IMR-90 (cell line): ENCODE results near the gene DCST2. TPM values are rescaled to one million over a fixed set of nuclear protein-coding genes. Genes with fewer than 3 reads are reported as not detected.

Experiments used
- ATAC-seq: fragments of 200-7000 bp; cut with Tn5 transposase; 2 replicates; pipeline ENCODE4 v1.9.1; 2020; ENCODE audit warnings: low read depth, mild to moderate bottlenecking, moderate library complexity
- BruUV-seq: library from RNA; stranded (reverse); fragments of 400-500 nt; replicated peaks from 2 replicates; lab custom pipeline; 2021; lab: Mats Ljungman, UMichigan
- CTCF ChIA-PET: fragments of 300-600 bp; formaldehyde crosslinking; extraction: SDS; loops from one replicate; lab custom pipeline; 2021; ENCODE audit warnings: antibody characterized with exemption; lab: Yijun Ruan, JAX
- POLR2A ChIA-PET: fragments of 300-600 bp; sonication (Branson Sonifier 250); formaldehyde crosslinking; loops from one replicate; lab custom pipeline; 2022; ENCODE audit warnings: antibody characterized with exemption; ENCODE audit not compliant: unreplicated experiment; lab: Charles Lee
- DNase-seq: peaks from one replicate; pipeline ENCODE4 v3.0.0; 2013
- H2AFZ ChIP-seq: replicated peaks from 2 replicates; pipeline ENCODE3; 2013; ENCODE audit warnings: low read length, mild to moderate bottlenecking; ENCODE audit not compliant: poor library complexity
- H2AK5ac ChIP-seq: 2 replicates; pipeline ENCODE4 v1.6.1; 2013; ENCODE audit warnings: low read depth, low read length, inconsistent platforms
- H2AK9ac ChIP-seq: replicated peaks from 2 replicates; pipeline ENCODE3; 2013; ENCODE audit warnings: mild to moderate bottlenecking, low read depth, low read length, moderate library complexity; ENCODE audit not compliant: poor library complexity
- H2BK120ac ChIP-seq: 2 replicates; pipeline ENCODE4 v1.6.1; 2013; ENCODE audit warnings: low read depth, low read length, inconsistent platforms
- H2BK15ac ChIP-seq: 3 replicates; pipeline ENCODE4 v1.6.1; 2013; ENCODE audit warnings: low read depth, low read length, inconsistent platforms
- H2BK20ac ChIP-seq: 2 replicates; pipeline ENCODE4 v1.6.1; 2013; ENCODE audit warnings: low read depth, mild to moderate bottlenecking, inconsistent platforms, low read length, moderate library complexity
- H2BK5ac ChIP-seq: 2 replicates; pipeline ENCODE4 v1.6.1; 2013; ENCODE audit warnings: mild to moderate bottlenecking, low read depth, low read length, inconsistent platforms; ENCODE audit not compliant: poor library complexity, severe bottlenecking
- H3K14ac ChIP-seq: replicated peaks from 2 replicates; pipeline ENCODE4 v1.6.1; 2013; ENCODE audit warnings: low read depth, low read length, inconsistent platforms
- H3K18ac ChIP-seq: 2 replicates; pipeline ENCODE4 v1.6.1; 2013; ENCODE audit warnings: low read depth, low read length, control low read depth
- H3K23ac ChIP-seq: 2 replicates; pipeline ENCODE4 v1.6.1; 2013; ENCODE audit warnings: low read depth, low read length, inconsistent platforms
- H3K27ac ChIP-seq: 2 replicates; pipeline ENCODE4 v1.5.1; 2013; ENCODE audit warnings: mild to moderate bottlenecking, control low read depth, low read length; ENCODE audit not compliant: insufficient read depth
- H3K27me3 ChIP-seq: 2 replicates; pipeline ENCODE4 v1.6.1; 2013; ENCODE audit warnings: low read length; ENCODE audit not compliant: control insufficient read depth, insufficient read depth
- H3K36me3 ChIP-seq: 2 replicates; pipeline ENCODE4 v1.6.1; 2013; ENCODE audit warnings: low read length, mixed read lengths; ENCODE audit not compliant: control insufficient read depth, insufficient read depth
- H3K4ac ChIP-seq: 2 replicates; pipeline ENCODE4 v1.6.1; 2013; ENCODE audit warnings: low read depth, low read length, inconsistent platforms
- H3K4me1 ChIP-seq: 2 replicates; pipeline ENCODE4 v1.6.1; 2013; ENCODE audit warnings: low read length, mixed read lengths; ENCODE audit not compliant: control insufficient read depth, insufficient read depth
- H3K4me2 ChIP-seq: 2 replicates; pipeline ENCODE4 v1.6.1; 2013; ENCODE audit warnings: low read depth, mild to moderate bottlenecking, control low read depth, low read length, moderate library complexity
- H3K4me3 ChIP-seq: 2 replicates; pipeline ENCODE4 v1.5.1; 2013; ENCODE audit warnings: low read depth, mild to moderate bottlenecking, control low read depth, low read length, moderate library complexity; ENCODE audit not compliant: insufficient read depth
- H3K56ac ChIP-seq: 2 replicates; pipeline ENCODE4 v1.6.1; 2013; ENCODE audit warnings: low read length, inconsistent platforms; ENCODE audit not compliant: insufficient read depth; ENCODE audit errors: extremely low read depth
- H3K79me1 ChIP-seq, 2 experiments: 2 replicates each; pipeline ENCODE4 v1.6.1; 2013; ENCODE audit warnings: low read length in 2 of 2, inconsistent platforms in 1 of 2, low read depth in 1 of 2
- H3K9ac ChIP-seq: 2 replicates; pipeline ENCODE4 v1.6.1; 2013; ENCODE audit warnings: low read depth, low read length, control low read depth
- H3K9me1 ChIP-seq: 2 replicates; pipeline ENCODE4 v1.6.1; 2013; ENCODE audit warnings: low read length, inconsistent platforms; ENCODE audit not compliant: insufficient read depth
- H3K9me3 ChIP-seq: 2 replicates; pipeline ENCODE4 v1.6.1; 2013; ENCODE audit warnings: low read length; ENCODE audit not compliant: control insufficient read depth, insufficient read depth
- H4K20me1 ChIP-seq: 2 replicates; pipeline ENCODE4 v1.6.1; 2013; ENCODE audit warnings: low read length, inconsistent platforms; ENCODE audit not compliant: insufficient read depth
- H4K5ac ChIP-seq: 2 replicates; pipeline ENCODE4 v1.6.1; 2013; ENCODE audit warnings: mild to moderate bottlenecking, low read depth, low read length, control low read depth
- H4K8ac ChIP-seq, 2 experiments: 2 replicates each; pipeline ENCODE4 v1.6.1; 2013; ENCODE audit warnings: low read depth in 2 of 2, low read length in 2 of 2, control low read depth in 1 of 2, inconsistent platforms in 1 of 2
- H4K91ac ChIP-seq: 2 replicates; pipeline ENCODE4 v1.6.1; 2013; ENCODE audit warnings: low read depth, low read length, inconsistent platforms; ENCODE audit not compliant: insufficient read depth
- CHD1 ChIP-seq: IDR thresholded peaks from 2 replicates; pipeline ENCODE4 v1.6.1; 2012; ENCODE audit warnings: low read depth, low read length, improper control_type of control experiment
- CTCF ChIP-seq: conservative IDR thresholded peaks from 2 replicates; pipeline ENCODE4 v1.5.1; 2012; ENCODE audit warnings: mild to moderate bottlenecking, low read depth, low read length, improper control_type of control experiment
- MAFK ChIP-seq: IDR thresholded peaks from 2 replicates; pipeline ENCODE4 v1.6.1; 2012; ENCODE audit warnings: low read depth, low read length, improper control_type of control experiment
- NFE2L2 ChIP-seq: fragments of 150-350 bp; IDR thresholded peaks from 2 replicates; pipeline ENCODE4 v1.6.1; 2016; ENCODE audit warnings: low read depth, mild to moderate bottlenecking, low read length
- WGBS, 2 experiments: methylation state at CpG; one replicate each; pipeline versions ENCODE4 v1.1.5 to v1.1.7; 2013; ENCODE audit warnings: missing lambda C conversion rate in 2 of 2; ENCODE audit not compliant: insufficient read length in 1 of 2; ENCODE audit errors: extremely low coverage in 2 of 2; 5-methylcytosine and 5-hydroxymethylcytosine counted together
- dilution Hi-C: fragments of 300-500 bp; cut with HindIII; formaldehyde crosslinking; loops from one replicate; pipeline ENCODE4 v1.14.3; 2018; ENCODE audit warnings: low sequenced_read_pairs; ENCODE audit not compliant: unreplicated experiment
- in situ Hi-C: fragments of 300-500 bp; cut with MboI; formaldehyde crosslinking; loops from 3 replicates; pipeline ENCODE4 v1.14.3; 2019; ENCODE audit warnings: low sequenced_read_pairs, inconsistent platforms, mixed read lengths
- intact Hi-C: fragments of 100-400 bp; cut with micrococcal nuclease; formaldehyde crosslinking; loops from 2 replicates; pipeline ENCODE4 v1.10.0; 2022
- polyA plus RNA-seq, 3 experiments: library from polyadenylated mRNA; depleted of rRNA; stranded (reverse); fragments of >200 nt; gene quantifications; 2 replicates each; pipeline ENCODE4 v1.2.3, GENCODE V29; 2012; ENCODE audit warnings: low replicate concordance in 1 of 3
- total RNA-seq: library from RNA; depleted of rRNA; stranded (reverse); fragments of >200 nt; gene quantifications from 2 replicates; pipeline ENCODE4 v1.2.3, GENCODE V29; 2012

The DCST2 gene
- total and polyA plus RNA-seq, 2 of the 4 experiments (the other 2 are of a cell fraction) = 0.14 TPM; not detected in 1

GRCh38 chr1:155029513-155030242 lies 3.9 kb downstream of the DCST2 start:
- no peak overlapping the region for H4K8ac ChIP-seq
- no peak overlapping the region for H3K4me3 ChIP-seq
- no peak overlapping the region for H3K14ac ChIP-seq
- H3K4ac ChIP-seq = no peak overlapping the region
- DNase-seq = no peak
- in situ Hi-C loops = no loop called here
- H3K18ac ChIP-seq = no peak overlapping the region
- H2AFZ ChIP-seq = no peak overlapping the region
- H3K56ac ChIP-seq = no peak overlapping the region
- no TSS peak for BruUV-seq
- no peaks in the 10 kb centered on the region for H3K36me3 ChIP-seq
- H4K91ac ChIP-seq = no peak overlapping the region
- POLR2A ChIA-PET = no interaction called here
- no peaks in the 10 kb centered on the region; the same call in 1 of the 2 replicates for H4K20me1 ChIP-seq
- H3K9ac ChIP-seq = no peak overlapping the region
- H4K5ac ChIP-seq = no peak overlapping the region
- H3K27me3 ChIP-seq = peaks cover 33% of the 10 kb centered on the region
- no peak overlapping the region for H2AK5ac ChIP-seq
- dilution Hi-C loops = no loop called here
- no peak overlapping the region for H2AK9ac ChIP-seq
- 50% methylated on average over 1 of the region's 16 CpGs; no CpG with 5 or more reads in 1 of the 2 experiments for WGBS, 2 experiments
- no peak overlapping the region for H2BK5ac ChIP-seq
- TF ChIP-seq MAFK = no peak
- TF ChIP-seq CHD1 = no peak
- TF ChIP-seq CTCF = no peak
- TF ChIP-seq NFE2L2 = no peak
- intact Hi-C loops = no loop called here
- no peak overlapping the region for H3K4me2 ChIP-seq
- peaks cover 3% of the 10 kb centered on the region; the same call in 1 of the 2 replicates for H3K4me1 ChIP-seq
- H3K27ac ChIP-seq = no peak overlapping the region
- H2BK120ac ChIP-seq = no peak overlapping the region
- no peak overlapping the region for H3K23ac ChIP-seq
- no peak overlapping the region for H2BK15ac ChIP-seq
- no peak overlapping the region for H2BK20ac ChIP-seq
- ATAC-seq = no peak
- no peaks in the 10 kb centered on the region for H3K79me1 ChIP-seq
- H3K9me3 ChIP-seq = no peaks in the 10 kb centered on the region
- H3K9me1 ChIP-seq = peaks cover 4% of the 10 kb centered on the region
- CTCF ChIA-PET = no interaction called here
